BJ (cell line): Measurements from ENCODE around the gene MRPL48. TPM values are rescaled to one million over a fixed set of nuclear protein-coding genes. Genes with fewer than 3 reads are reported as not detected.
"Not testable (repeated sequence)": the region's sequence is repeated elsewhere in the genome, so short reads cannot be mapped to it uniquely, and the experiment has no call there.

Source experiments
- CTCF ChIA-PET: fragments of 350-600 bp; formaldehyde crosslinking; extraction: SDS; loops from one replicate; lab custom pipeline; 2021; ENCODE audit warnings: antibody characterized with exemption, inconsistent platforms; lab: Yijun Ruan, JAX
- POLR2A ChIA-PET: fragments of 300-600 bp; sonication (Branson Sonifier 250); formaldehyde crosslinking; extraction: SDS; loops from one replicate; lab custom pipeline; 2021; ENCODE audit warnings: antibody characterized with exemption; lab: Charles Lee
- DNase-seq: peaks from one replicate; pipeline ENCODE4 v3.0.0-alpha.2; 2011; ENCODE audit warnings: low read depth
- H3K27me3 ChIP-seq: 2 replicates; pipeline ENCODE4 v1.6.0; 2011; ENCODE audit warnings: low read length; ENCODE audit not compliant: control insufficient read depth, insufficient read depth
- H3K36me3 ChIP-seq: 2 replicates; pipeline ENCODE4 v1.5.1; 2011; ENCODE audit warnings: low read length; ENCODE audit not compliant: control insufficient read depth, insufficient read depth
- H3K4me3 ChIP-seq: 2 replicates; pipeline ENCODE4 v1.5.1; 2011; ENCODE audit warnings: low read depth, mild to moderate bottlenecking, control low read depth, low read length
- polyA plus RNA-seq: library from polyadenylated mRNA; depleted of rRNA; stranded (reverse); fragments of >200 nt; gene quantifications from 2 replicates; pipeline ENCODE4 v1.2.3, GENCODE V29; 2011
- TF ChIP-seq, protein P1 (sequence below): IDR thresholded peaks from 2 replicates; pipeline ENCODE4 v1.5.1; 2011; ENCODE audit warnings: low read depth, mild to moderate bottlenecking, control low read depth, inconsistent platforms, low read length, moderate library complexity; ENCODE audit not compliant: insufficient read depth

Gene MRPL48
- polyA plus RNA-seq, 1 experiment, result 52.3 TPM

- no peak overlapping the region for H3K4me3 ChIP-seq
- no peak for DNase-seq
- ChIA-PET POLR2A (no interaction called here), CTCF (interaction anchor here (1.1 kb wide), 1 partner anchor 8 kb away, joined by 3 read pairs; no protein-coding TSS in a partner anchor)
- TF ChIP-seq, protein P1, sequence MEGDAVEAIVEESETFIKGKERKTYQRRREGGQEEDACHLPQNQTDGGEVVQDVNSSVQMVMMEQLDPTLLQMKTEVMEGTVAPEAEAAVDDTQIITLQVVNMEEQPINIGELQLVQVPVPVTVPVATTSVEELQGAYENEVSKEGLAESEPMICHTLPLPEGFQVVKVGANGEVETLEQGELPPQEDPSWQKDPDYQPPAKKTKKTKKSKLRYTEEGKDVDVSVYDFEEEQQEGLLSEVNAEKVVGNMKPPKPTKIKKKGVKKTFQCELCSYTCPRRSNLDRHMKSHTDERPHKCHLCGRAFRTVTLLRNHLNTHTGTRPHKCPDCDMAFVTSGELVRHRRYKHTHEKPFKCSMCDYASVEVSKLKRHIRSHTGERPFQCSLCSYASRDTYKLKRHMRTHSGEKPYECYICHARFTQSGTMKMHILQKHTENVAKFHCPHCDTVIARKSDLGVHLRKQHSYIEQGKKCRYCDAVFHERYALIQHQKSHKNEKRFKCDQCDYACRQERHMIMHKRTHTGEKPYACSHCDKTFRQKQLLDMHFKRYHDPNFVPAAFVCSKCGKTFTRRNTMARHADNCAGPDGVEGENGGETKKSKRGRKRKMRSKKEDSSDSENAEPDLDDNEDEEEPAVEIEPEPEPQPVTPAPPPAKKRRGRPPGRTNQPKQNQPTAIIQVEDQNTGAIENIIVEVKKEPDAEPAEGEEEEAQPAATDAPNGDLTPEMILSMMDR, result no peak
- H3K27me3 ChIP-seq, result no peaks in the 10 kb centered on the region
- peaks cover 2% of the 10 kb centered on the region for H3K36me3 ChIP-seq
Observed at GRCh38 chr11:73749118-73749517, 38.6 kb upstream of the MRPL48 start.

DNA sequence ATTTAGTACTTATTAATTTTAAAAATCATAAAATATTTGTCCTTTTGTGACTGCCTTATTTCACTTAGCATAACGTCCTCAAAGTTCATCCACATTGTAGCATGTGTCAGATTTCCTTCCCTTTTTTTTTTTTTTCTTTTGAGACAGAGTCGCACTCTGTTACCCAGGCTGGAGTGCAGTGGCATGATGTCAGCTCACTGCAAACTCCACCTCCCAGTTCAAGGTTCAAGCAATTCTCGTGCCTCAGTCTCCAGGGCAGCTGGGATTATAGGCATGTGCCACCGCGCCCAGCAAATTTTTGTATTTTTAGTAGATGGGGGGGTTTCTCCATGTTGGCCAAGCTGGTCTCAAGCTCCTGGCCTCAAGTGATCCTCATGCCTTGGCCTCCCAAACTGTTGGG is 37.4 kb upstream of the MRPL48 start:
- ChIA-PET CTCF (interaction anchor here (1.1 kb wide), 1 partner anchor 9 kb away, joined by 3 read pairs; no protein-coding TSS in a partner anchor), POLR2A (no interaction called here)
- no peak overlapping the region for H3K4me3 ChIP-seq
- TF ChIP-seq, protein P1, result no peak
- peaks cover 2% of the 10 kb centered on the region for H3K36me3 ChIP-seq
- DNase-seq, result no peak
- no peaks in the 10 kb centered on the region for H3K27me3 ChIP-seq

DNA sequence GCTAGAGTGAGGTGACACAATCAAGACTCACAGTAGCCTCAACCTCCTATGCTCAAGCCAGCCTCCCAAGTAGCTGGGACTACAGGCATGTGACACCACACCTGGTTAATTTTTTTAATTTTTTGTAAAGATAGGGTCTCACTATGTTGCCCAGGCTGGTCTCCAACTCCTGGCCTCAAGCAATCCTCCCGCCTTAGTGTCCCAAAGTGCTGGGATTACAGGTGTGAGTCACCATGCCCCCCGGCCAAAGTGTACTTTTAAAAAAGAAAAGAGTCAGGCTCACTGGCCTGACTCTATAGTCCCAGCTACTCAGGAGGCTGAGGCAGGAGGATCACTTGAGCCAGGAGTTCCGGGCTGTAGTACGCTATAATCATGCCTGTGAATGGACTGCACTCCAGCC is 36.8 kb upstream of the MRPL48 start:
- POLR2A ChIA-PET, H3K27me3 ChIP-seq, DNase-seq, H3K4me3 ChIP-seq, H3K36me3 ChIP-seq: not testable (repeated sequence)
- CTCF ChIA-PET, result interaction anchor here (0.6 kb wide), 1 partner anchor 191 kb away, joined by 3 read pairs; no protein-coding TSS in a partner anchor

DNA sequence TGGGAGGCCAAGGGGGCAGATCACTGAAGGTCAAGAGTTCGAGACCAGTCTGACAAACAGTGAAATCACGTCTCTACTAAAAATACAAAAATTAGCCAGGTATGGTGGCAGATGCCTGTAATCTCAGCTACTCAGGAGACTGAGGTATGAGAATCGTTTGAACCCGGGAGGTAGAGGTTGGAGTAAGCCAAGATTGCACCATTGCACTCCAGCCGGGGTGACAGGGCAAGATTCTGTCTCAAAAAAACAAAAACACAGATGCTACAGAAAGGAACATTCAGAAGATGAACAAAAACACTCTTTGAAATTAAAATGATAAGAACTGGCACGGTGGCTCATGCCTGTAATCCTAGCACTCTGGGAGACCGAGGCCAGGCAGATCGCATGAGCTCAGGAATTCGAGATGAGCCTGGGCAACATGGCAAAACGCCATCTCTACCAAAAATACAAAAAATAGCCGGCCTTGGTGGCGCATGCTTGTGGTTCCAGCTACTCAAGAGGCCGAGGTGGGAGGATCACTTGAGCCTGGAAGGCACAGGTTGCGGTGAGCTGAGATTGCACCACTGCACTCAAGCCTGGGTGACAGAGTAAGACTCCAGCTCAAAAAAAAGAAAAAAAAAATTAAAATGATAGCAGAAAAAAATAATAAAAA is 35.3 kb upstream of the MRPL48 start:
- H3K36me3 ChIP-seq, result peaks cover 2% of the 10 kb centered on the region
- TF ChIP-seq, protein P1, result no peak
- no peak overlapping the region for H3K4me3 ChIP-seq
- H3K27me3 ChIP-seq, result no peaks in the 10 kb centered on the region
- DNase-seq, result no peak
- ChIA-PET POLR2A (interaction anchor here (0.6 kb wide), 1 partner anchor 27 kb away, joined by 8 read pairs; no protein-coding TSS in a partner anchor), CTCF (no interaction called here)

DNA sequence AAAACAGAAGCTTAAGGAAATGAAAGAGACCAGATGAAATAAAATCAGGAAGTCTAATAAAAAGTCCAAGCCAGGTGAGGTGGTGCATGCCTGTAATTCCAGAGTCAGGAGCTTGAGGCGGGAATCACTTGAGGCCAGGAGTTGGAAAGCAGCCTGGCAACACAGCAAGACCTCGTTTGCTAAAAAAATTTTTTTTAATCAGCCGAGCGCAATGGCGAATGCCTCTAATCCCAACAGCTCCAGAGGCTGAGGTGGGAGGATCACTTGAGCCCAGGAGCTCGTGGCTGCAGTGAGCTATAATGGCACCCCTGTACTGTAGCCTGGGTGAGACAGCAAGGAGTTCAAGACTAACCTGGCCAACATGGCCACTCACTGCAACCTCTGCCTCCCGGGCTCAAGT is 34.8 kb upstream of the MRPL48 start:
- Histone ChIP-seq H3K36me3 (peaks cover 2% of the 10 kb centered on the region), H3K4me3 (no peak overlapping the region), H3K27me3 (no peaks in the 10 kb centered on the region)
- TF ChIP-seq, protein P1, result no peak
- CTCF ChIA-PET, result no interaction called here
- POLR2A ChIA-PET, result interaction anchor here (0.6 kb wide), 1 partner anchor 28 kb away, joined by 8 read pairs; no protein-coding TSS in a partner anchor
- no peak for DNase-seq

- CTCF ChIA-PET, result no interaction called here
- POLR2A ChIA-PET, result no interaction called here
Observed at GRCh38 chr11:73753938-73754337, 33.7 kb upstream of the MRPL48 start.

More at GRCh38 chr11:73753938-73754337, 33.7 kb upstream of the MRPL48 start:
- TF ChIP-seq, protein P1, result no peak
- DNase-seq, result no peak
- Histone ChIP-seq H3K4me3 (no peak overlapping the region), H3K27me3 (no peaks in the 10 kb centered on the region), H3K36me3 (peaks cover 2% of the 10 kb centered on the region)
